IgD-negative memory B cell (primary cell): ENCODE results near the gene OMG. TPM values are rescaled to one million over a fixed set of nuclear protein-coding genes. Genes with fewer than 3 reads are reported as not detected.
"Not testable (repeated sequence)": the region's sequence is repeated elsewhere in the genome, so short reads cannot be mapped to it uniquely, and the experiment has no call there.

Source experiments
- H3K27ac Mint-ChIP-seq, 3 donors: one replicate each; pipeline ENCODE4 v1.8.0; 2020 to 2022; ENCODE audit warnings: mild to moderate bottlenecking in 3 of 3, mixed read lengths in 3 of 3, moderate library complexity in 1 of 3
- H3K27me3 Mint-ChIP-seq: one replicate; pipeline ENCODE4 v1.8.0; 2021; ENCODE audit warnings: mixed read lengths
- H3K36me3 Mint-ChIP-seq: one replicate; pipeline ENCODE4 v1.8.0; 2020; ENCODE audit warnings: mild to moderate bottlenecking, mixed read lengths
- H3K4me1 Mint-ChIP-seq, 3 donors: one replicate each; pipeline ENCODE4 v1.8.0; 2020 to 2022; ENCODE audit warnings: mixed read lengths in 3 of 3, mild to moderate bottlenecking in 1 of 3
- H3K4me3 Mint-ChIP-seq, 4 donors: one replicate each; pipeline ENCODE4 v1.8.0; 2020 to 2022; ENCODE audit warnings: mild to moderate bottlenecking in 4 of 4, mixed read lengths in 4 of 4, moderate library complexity in 3 of 4
- H3K9me3 Mint-ChIP-seq, 3 donors: one replicate each; pipeline ENCODE4 v1.8.0; 2020 to 2021; ENCODE audit warnings: mixed read lengths in 3 of 3, mild to moderate bottlenecking in 1 of 3
- polyA plus RNA-seq: library from polyadenylated mRNA; unstranded; fragments of 300-500 nt; fragmentation: Illumina TruSeq; gene quantifications from one replicate; pipeline ENCODE4 v1.2.3, GENCODE V29; 2021

Gene OMG
- polyA plus RNA-seq, 1 donor from 2014 or later, result not detected

- H3K4me1 Mint-ChIP-seq, result peaks cover 0 to 4% (median 0%) of the 10 kb centered on the region in 3 donors
- peaks cover 4% of the 10 kb centered on the region for H3K36me3 Mint-ChIP-seq
- H3K27ac Mint-ChIP-seq, result no peak overlapping the region
- no peak overlapping the region for H3K4me3 Mint-ChIP-seq
- H3K9me3 Mint-ChIP-seq, result no peaks in the 10 kb centered on the region
- H3K27me3 Mint-ChIP-seq, result no peaks in the 10 kb centered on the region
Measured at GRCh38 chr17:31291820-31292219, 5.2 kb downstream of the OMG start.

DNA sequence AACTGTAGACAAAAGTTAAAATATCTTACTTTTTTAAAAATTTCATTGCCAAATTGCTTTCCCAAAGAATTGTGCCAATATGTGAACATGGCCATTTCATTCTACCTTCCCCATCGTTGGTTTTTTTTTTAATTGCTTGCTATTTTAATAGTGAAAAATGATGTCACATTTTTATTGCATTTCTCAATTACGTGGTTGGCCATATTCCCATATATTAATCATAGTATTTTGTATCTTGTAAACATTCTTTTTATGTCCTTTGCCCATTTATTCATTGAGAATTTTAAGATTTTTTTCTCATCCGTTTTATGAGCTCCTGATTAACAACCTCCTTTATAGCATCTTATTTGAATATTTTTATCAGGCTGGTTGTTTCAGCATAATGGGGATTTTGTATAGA, 7.2 kb downstream of the OMG start:
- Mint-ChIP-seq H3K9me3 (no peaks in the 10 kb centered on the region), H3K4me1 (peaks cover 0 to 2% (median 0%) of the 10 kb centered on the region in 3 donors), H3K36me3 (peaks cover 4% of the 10 kb centered on the region), H3K4me3 (no peak overlapping the region), H3K27ac (no peak overlapping the region), H3K27me3 (no peaks in the 10 kb centered on the region)

- not testable (repeated sequence) for H3K9me3 Mint-ChIP-seq, H3K27me3 Mint-ChIP-seq, H3K4me1 Mint-ChIP-seq, H3K4me3 Mint-ChIP-seq, H3K36me3 Mint-ChIP-seq
- H3K27ac Mint-ChIP-seq, result peak overlapping the region in 1 of 3 donors; percentile 50
Measured at GRCh38 chr17:31287932-31288331, 9.1 kb downstream of the OMG start.

DNA sequence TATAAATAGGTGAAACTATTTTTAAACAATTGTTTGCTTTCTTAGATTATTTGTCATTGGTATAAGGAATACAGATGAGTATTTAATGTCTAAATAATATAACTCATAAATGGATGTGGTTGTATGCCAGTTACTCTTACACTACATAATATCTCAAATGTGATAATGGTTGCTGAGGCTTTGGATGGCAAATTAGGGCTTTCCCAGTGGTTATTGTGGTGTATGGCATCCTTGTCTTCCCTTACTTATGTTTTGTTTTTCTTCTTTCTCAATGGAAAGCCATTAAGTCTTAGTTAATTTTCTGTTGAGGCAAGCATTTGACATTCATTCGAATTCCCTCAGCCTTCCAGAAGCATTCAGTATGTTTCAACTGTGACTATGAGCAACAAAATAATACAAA, 10.5 kb downstream of the OMG start:
- H3K27me3 Mint-ChIP-seq, result no peaks in the 10 kb centered on the region
- no peak overlapping the region for H3K27ac Mint-ChIP-seq
- H3K36me3 Mint-ChIP-seq, result peaks cover 5% of the 10 kb centered on the region
- no peaks in the 10 kb centered on the region for H3K9me3 Mint-ChIP-seq
- peaks cover 0 to 2% (median 0%) of the 10 kb centered on the region in 3 donors for H3K4me1 Mint-ChIP-seq
- no peak overlapping the region for H3K4me3 Mint-ChIP-seq

GRCh38 chr17:31283841-31284240, 13.2 kb downstream of the OMG start:
- Mint-ChIP-seq H3K36me3 (peaks cover 5% of the 10 kb centered on the region), H3K9me3 (no peaks in the 10 kb centered on the region), H3K4me3 (peak overlapping the region in 1 of 4 donors; percentile 12), H3K27ac (no peak overlapping the region), H3K27me3 (no peaks in the 10 kb centered on the region), H3K4me1 (no peaks in the 10 kb centered on the region)

DNA sequence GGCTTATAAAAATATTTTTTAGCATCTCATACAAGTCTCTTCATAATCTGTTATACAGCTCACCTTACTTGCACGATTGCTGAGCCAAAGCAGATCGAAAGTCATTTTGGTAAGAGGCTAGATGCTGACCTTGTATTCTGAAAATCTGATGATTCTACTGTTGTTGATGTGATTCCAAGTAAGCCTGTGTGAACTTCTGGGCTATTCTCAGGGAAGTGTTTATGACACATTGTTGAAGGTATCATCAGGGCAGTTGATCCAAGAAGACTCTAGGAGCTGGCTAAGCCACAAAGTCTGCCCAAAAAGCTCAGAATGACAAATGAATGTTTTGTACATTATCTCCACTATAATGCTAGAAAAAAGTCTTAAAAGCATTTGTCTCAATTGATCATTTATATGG, 16.0 kb downstream of the OMG start:
- H3K4me3 Mint-ChIP-seq, result no peak overlapping the region
- H3K9me3 Mint-ChIP-seq, result no peaks in the 10 kb centered on the region
- H3K27ac Mint-ChIP-seq, result no peak overlapping the region
- H3K27me3 Mint-ChIP-seq, result no peaks in the 10 kb centered on the region
- peaks cover 12% of the 10 kb centered on the region for H3K36me3 Mint-ChIP-seq
- H3K4me1 Mint-ChIP-seq, result no peaks in the 10 kb centered on the region

- H3K9me3 Mint-ChIP-seq, result no peaks in the 10 kb centered on the region
- peaks cover 14% of the 10 kb centered on the region for H3K36me3 Mint-ChIP-seq
- no peak overlapping the region for H3K27ac Mint-ChIP-seq
- no peaks in the 10 kb centered on the region for H3K4me1 Mint-ChIP-seq
- no peak overlapping the region for H3K4me3 Mint-ChIP-seq
- H3K27me3 Mint-ChIP-seq, result no peaks in the 10 kb centered on the region
Measured at GRCh38 chr17:31279401-31279800, 17.6 kb downstream of the OMG start.

- H3K27ac Mint-ChIP-seq, result no peak overlapping the region
- no peaks in the 10 kb centered on the region for H3K9me3 Mint-ChIP-seq
- no peak overlapping the region for H3K4me3 Mint-ChIP-seq
Measured at GRCh38 chr17:31275116-31275515, 21.9 kb downstream of the OMG start.

GRCh38 chr17:31274252-31274651, 22.8 kb downstream of the OMG start:
- Mint-ChIP-seq H3K27me3 (no peaks in the 10 kb centered on the region), H3K36me3 (peaks cover 11% of the 10 kb centered on the region), H3K27ac (no peak overlapping the region), H3K4me3 (no peak overlapping the region), H3K9me3 (no peaks in the 10 kb centered on the region), H3K4me1 (no peaks in the 10 kb centered on the region)

More at GRCh38 chr17:31275116-31275515, 21.9 kb downstream of the OMG start:
- Mint-ChIP-seq H3K36me3 (peaks cover 10% of the 10 kb centered on the region), H3K4me1 (no peaks in the 10 kb centered on the region), H3K27me3 (no peaks in the 10 kb centered on the region)

DNA sequence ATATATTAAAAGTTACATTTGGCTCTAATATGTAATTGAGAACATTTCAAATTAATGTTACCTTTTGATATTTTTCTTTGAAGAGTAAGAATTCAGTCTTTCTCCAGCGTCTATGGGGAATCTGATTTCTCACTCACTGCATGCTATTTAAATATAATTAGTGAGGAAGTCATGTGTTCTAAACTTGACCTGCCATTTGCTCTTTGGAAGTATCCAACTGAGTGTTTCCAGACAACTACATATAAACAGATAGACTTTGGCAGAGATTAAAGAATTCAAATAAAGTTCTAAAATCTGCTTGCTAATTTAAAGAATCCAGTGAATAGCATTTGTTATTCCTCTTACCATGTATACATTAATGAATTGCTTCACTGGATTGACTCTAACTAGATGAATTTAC, 23.5 kb downstream of the OMG start:
- Mint-ChIP-seq H3K4me1 (no peaks in the 10 kb centered on the region), H3K9me3 (no peaks in the 10 kb centered on the region), H3K27me3 (no peaks in the 10 kb centered on the region), H3K36me3 (peaks cover 15% of the 10 kb centered on the region), H3K27ac (no peak overlapping the region), H3K4me3 (no peak overlapping the region)

- no peak overlapping the region for H3K4me3 Mint-ChIP-seq
- H3K27ac Mint-ChIP-seq, result no peak overlapping the region
- H3K4me1 Mint-ChIP-seq, result no peaks in the 10 kb centered on the region
- H3K27me3 Mint-ChIP-seq, result no peaks in the 10 kb centered on the region
- no peaks in the 10 kb centered on the region for H3K9me3 Mint-ChIP-seq
- H3K36me3 Mint-ChIP-seq, result peaks cover 13% of the 10 kb centered on the region
Measured at GRCh38 chr17:31272803-31273202, 24.2 kb downstream of the OMG start.

GRCh38 chr17:31272236-31272635, 24.8 kb downstream of the OMG start:
- H3K4me1 Mint-ChIP-seq, result no peaks in the 10 kb centered on the region
- no peaks in the 10 kb centered on the region for H3K9me3 Mint-ChIP-seq
- H3K4me3 Mint-ChIP-seq, result no peak overlapping the region
- no peak overlapping the region for H3K27ac Mint-ChIP-seq
- H3K27me3 Mint-ChIP-seq, result no peaks in the 10 kb centered on the region
- H3K36me3 Mint-ChIP-seq, result peaks cover 10% of the 10 kb centered on the region

DNA sequence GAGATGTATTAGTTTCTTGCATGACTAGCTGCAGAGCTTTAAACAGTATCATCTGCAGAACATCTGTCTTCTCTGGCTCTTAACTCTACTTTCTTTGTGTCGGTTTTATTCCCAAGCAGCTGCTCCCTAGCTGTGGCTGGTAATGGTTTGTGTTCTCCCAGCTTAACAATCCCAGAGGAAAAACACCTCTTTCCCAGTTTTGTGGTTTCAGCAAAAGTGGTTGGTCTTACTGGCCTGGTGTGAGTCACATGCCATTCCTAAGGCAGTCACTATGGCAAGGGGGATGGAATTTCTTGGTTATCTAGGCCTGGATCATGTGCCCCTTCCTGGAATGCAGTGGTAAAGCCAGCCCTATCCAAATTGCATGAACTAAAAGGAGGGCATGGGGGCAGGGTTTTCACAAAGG, 27.5 kb downstream of the OMG start:
- H3K4me3 Mint-ChIP-seq, result no peak overlapping the region
- no peak overlapping the region for H3K27ac Mint-ChIP-seq
- no peaks in the 10 kb centered on the region for H3K27me3 Mint-ChIP-seq
- H3K4me1 Mint-ChIP-seq, result no peaks in the 10 kb centered on the region
- peaks cover 5% of the 10 kb centered on the region for H3K36me3 Mint-ChIP-seq
- H3K9me3 Mint-ChIP-seq, result no peaks in the 10 kb centered on the region

DNA sequence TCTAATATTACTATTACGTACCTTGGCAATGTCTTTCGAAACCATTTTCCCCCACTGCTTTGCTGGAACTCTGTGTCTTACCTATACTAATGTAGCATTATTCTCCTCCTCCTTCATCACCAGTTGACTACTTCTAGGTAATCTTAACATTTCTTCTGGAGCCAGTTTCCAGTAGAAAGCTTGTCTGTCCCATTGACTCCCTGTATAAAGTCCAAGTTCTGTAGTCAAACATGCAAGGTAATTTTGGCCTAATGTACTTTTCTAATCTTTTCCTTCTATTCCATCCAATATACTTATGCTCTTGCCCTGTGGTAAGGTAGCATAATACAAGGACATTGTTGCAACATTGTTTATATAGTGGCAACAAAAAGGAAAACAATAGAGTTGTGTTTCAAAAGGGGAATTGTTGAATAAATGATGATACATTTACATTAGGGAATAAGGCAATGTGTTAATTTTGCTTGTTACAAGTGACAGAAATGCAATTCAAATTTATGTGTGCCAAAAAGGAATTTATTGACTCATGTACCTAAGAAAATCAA, 27.9 kb downstream of the OMG start:
- Mint-ChIP-seq H3K9me3 (no peaks in the 10 kb centered on the region), H3K4me1 (no peaks in the 10 kb centered on the region), H3K27me3 (no peaks in the 10 kb centered on the region), H3K4me3 (no peak overlapping the region), H3K27ac (no peak overlapping the region), H3K36me3 (peaks cover 5% of the 10 kb centered on the region)

- Mint-ChIP-seq H3K9me3 (no peaks in the 10 kb centered on the region), H3K27me3 (no peaks in the 10 kb centered on the region), H3K4me1 (no peaks in the 10 kb centered on the region), H3K4me3 (no peak overlapping the region), H3K36me3 (peaks cover 6% of the 10 kb centered on the region), H3K27ac (no peak overlapping the region)
Measured at GRCh38 chr17:31266042-31266441, 31.0 kb downstream of the OMG start.

GRCh38 chr17:31262923-31263322, 34.1 kb downstream of the OMG start:
- H3K27me3 Mint-ChIP-seq, H3K36me3 Mint-ChIP-seq, H3K27ac Mint-ChIP-seq, H3K9me3 Mint-ChIP-seq, H3K4me1 Mint-ChIP-seq, H3K4me3 Mint-ChIP-seq: not testable (repeated sequence)

DNA sequence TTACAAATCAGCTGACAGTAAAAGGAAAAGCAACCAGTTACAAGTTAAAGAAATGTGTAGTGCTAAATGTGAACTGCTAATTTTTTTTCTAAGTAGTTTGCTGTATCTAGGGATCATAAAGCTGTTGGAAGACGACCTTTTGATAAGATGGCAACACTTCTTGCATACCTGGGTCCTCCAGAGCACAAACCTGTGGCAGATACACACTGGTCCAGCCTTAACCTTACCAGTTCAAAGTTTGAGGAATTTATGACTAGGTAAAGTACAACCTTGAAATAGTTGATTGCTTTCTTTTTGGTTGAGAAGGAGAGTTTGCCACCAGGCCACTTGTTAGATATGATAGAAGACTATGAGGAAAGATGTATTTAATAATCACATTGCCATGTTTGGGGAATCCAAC, 35.4 kb downstream of the OMG start:
- no peaks in the 10 kb centered on the region for H3K9me3 Mint-ChIP-seq
- peaks cover 1% of the 10 kb centered on the region for H3K36me3 Mint-ChIP-seq
- no peaks in the 10 kb centered on the region for H3K4me1 Mint-ChIP-seq
- H3K4me3 Mint-ChIP-seq, result no peak overlapping the region
- no peak overlapping the region for H3K27ac Mint-ChIP-seq
- H3K27me3 Mint-ChIP-seq, result no peaks in the 10 kb centered on the region
